EL (cell line): ENCODE data around the gene PRKG1.

Experiments
- DNase-seq: peaks from one replicate; pipeline ENCODE4 v3.0.0-alpha.2; 2016

PRKG1 gene

DNA sequence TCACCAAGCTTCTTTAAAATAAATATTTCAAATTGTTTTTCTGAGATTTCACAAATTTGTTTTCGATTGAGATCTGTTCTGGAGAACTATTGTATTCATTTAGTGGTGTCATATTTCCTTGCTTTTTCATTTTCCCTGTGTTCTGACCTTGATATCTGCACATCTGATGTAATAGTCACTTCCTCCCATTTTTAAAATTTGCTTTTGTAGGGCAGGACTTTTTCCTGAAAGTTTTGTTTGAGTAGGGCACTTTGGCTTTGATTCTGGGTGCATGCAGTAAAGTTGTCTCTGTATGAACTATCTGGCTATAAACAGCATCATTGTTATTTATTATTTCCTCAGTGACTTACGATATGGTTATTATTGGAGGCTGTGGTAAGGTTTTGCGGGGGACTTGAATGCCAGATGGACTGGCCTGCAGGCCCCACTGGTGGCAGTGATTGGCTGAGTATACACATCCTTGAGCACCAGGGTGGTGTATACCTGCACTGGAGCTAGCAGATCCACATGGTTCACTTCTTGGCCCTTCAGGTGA lies 541.5 kb downstream of the PRKG1 start:
- DNase-seq, result no peak

DNA sequence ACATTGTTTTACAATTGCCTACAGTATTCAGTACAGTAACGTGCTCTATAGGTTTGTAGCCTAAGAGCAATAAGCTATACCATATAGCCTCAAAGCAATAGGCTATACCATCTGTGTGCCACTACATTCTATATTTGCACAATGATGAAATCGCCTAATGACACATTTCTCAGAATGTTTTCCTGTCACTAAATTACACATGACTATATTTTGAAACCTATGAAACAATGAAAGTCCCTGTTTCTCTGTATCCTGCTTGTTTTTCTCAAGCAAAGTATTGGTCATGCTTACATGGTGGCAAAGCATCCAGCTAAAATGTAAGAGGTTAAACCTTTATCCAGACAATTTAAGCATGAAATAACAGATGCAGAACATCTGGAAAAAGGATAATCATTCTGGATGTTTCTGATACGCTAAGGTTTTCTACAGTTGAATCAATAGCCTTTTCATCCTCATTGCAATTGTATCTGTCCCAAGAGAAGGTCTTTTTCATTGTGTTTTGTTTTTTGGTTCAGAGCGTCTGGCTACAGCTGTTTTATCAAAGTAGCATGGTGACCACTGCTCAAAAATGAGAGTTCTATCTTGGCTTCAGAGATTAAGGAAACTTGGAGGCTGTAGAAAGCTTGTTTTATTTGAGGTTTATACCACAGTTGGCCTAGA lies 543.4 kb downstream of the PRKG1 start:
- no peak for DNase-seq

DNA sequence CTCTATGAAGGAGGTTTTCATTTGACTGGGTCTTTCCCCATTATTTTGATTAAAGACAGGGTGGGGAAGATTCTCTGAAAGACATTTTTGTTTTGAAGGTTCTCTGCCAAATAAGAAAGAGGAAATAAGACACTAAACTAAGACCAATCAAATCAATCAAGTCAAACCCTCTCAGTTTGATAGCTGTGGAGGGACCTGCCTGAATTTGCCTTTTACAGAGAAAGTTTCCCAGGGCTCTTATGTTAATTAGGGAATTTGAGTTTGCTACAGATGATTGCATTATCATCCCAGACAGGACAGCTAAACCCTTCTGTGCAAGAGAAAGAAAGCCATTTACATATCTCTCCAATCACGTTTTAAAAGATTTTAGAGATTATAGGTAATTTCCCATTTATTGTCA lies 545.1 kb downstream of the PRKG1 start:
- no peak for DNase-seq

DNA sequence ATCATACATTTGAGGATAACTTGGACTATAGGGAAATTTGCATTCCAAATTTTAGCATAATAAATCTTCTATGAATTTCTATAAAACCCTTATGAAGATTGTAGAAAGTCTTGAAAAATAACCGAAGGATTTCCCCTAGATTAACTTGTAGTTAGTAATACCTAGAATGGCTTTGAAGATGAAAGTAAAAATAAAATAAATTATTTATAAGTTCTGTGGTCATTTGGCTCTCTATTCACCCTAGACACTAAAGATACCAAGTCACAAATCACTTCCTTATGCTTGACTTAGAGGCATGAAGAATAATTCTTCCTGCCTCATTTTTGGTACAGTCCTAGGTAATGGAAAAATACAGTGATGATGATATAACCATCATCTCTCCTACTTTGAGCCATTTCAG lies 545.8 kb downstream of the PRKG1 start:
- no peak for DNase-seq

DNA sequence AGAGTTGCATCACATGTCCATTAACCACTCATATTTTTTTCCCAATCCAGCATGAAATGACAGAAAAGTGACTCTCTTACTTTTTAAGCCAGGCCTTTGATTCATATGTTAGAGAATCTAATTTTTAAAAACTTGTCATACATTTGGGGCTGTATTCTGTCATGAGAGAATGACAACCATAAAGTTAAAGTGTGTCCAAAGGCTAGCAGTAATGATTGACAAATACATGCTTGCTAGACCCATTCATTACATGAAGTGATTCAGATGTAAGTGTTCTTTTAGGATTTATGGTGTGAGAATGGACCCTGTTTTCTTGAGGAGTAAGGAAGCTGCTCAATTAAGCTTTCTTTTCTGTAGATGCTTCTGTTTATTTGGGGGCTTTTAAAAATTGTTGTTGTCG lies 549.7 kb downstream of the PRKG1 start:
- no peak for DNase-seq

DNA sequence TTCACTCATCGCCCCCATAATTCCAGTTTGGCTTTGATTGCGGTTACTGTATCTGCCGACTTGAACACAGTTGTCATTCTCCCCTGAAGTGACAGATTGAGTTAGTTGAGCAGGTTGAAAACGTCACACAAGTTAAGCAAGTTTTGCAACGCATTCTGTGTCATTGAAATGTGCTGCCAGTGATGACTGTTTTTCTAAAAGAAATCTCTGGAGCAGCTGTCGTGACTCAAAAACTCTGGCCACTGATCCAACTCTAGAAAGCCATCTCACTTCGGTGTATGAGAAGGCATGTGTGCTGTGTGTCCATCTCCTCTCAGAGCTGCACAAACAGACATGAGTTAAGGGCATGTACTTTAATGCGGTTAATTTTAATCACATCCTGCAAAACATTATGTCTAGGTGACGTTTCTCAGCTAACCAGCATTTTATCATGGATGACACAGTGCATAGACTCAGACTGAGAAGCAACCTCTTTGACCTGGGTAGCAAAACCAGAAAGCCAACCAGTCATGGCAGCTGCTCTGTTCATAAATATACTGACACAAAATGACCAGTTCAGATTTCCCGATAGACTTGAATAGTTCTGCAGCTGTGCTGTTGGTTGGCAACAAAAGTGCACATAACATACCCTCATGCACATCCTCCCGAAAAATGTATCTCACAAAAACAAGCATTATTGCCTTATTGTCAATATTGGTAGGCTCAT lies 555.8 kb downstream of the PRKG1 start:
- DNase-seq, result no peak

DNA sequence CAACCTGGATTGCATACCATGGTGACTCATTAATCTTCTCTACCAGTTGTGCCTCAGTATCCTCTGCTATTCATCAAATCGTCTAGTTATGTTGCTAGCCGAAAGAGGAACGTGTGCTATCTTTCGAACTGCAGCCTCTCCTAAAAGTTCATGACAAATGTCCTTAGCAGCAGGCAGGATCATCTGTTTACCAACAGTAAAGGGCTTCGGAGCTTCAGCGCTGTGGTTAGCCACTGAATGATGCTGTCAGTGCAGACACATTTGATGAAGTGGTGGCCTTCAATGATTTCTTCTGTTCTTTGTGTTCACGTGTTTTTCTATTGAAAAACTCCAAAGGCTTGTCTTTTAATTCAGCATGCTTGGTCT lies 556.3 kb downstream of the PRKG1 start:
- no peak for DNase-seq

DNA sequence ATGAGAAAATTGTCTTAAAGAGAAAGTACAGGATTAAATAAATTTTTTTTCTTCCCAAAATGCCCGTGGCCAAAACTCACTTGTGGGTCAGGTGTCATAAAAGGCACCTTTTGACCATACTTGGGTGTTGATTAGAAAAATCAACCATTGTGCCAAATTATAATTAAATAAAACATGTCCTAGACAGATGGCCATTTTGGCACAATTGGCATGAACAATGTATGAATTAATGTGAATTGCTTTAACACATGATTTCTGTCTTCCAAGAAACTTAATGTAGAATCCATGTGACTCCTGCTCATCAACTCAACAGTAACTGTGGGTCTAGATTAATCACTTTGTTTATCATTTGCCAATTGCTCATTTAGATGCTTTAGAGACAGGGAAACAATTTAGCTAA lies 561.1 kb downstream of the PRKG1 start:
- no peak for DNase-seq

DNA sequence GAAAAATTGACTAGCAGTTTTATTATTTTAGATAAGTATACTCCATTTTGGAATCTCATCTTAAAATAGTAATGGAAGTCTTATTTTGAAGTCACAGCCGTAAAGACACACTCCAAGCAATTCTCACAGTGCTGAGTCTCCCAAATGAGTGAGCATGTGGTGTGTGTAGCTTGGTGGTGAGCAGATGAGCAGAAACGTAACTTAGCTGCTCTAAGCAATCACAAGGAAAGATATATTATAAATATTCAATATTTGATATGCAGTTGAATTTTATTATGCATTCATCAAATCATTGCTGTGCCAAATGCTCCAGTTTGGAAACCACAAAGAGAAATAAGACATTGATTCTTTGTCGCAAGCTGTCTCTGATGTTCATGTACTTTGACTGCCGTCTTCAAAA lies 563.9 kb downstream of the PRKG1 start:
- DNase-seq, result no peak

DNA sequence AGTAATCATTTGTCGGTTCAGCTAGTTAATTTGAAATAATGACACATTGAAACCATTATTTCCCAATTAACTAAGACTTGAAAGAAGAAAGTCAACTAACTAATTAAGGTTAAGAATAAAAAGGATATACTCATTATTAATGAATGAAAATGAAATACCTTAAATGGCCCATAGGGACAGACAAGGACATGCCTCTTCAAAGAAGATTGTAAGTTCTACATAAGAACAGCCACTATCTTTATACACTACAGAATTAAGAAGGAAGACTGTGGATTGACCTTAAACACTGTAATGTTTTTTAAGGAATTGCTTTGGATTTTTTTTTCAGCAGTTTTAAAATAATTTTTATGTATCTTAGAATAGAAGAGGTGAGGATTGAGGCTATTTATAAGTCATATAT lies 564.5 kb downstream of the PRKG1 start:
- no peak for DNase-seq

DNA sequence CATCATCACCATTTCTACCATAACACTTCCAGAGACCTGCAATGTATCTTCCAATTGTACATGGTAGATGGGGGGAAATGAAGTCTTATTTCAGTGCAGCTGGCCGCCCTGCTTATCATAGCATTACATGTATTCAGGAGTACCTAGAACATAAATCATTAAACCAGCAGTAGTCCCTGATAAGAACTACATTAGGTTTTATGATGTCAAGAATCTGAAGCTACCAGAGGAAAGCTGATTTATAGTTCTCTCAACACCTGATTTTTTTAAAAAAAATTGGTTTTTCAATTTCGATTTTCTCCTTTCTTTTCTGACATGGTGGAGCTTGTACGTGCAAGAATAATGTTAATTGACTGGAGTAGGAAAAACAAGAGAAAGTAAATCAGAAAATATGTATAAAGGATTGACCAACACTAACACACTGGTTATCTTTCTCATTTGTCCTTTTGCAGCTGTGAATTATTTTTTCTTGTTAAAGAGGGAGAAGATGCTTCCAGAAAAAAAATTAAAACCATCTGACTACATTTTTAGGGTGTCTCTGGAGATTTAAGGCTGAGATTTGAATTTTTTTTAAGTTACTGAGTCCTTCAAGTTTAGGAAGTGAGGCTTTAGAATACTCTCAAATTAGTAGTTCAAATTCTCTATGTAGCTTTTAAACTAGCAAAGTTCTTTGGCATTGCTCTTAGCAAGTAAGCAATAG lies 566.0 kb downstream of the PRKG1 start:
- no peak for DNase-seq

DNA sequence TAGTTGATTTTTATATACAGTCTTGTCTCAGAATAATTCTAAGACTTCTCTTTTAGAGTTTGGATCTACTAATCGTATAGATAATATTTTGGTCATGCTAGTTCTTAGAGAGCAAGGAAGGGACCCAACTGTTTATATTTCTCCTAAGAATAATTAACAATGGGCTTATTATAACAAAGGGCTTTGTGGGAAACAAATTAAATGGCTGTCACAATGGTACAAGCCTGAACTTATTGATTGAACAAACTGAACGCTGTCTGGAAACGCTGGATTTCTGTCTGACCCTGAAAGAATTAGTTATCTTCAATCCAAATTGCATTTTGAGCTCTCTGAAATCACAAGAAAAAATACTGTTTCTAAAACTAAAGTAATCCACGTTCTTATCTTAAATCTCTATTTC lies 568.3 kb downstream of the PRKG1 start:
- no peak for DNase-seq

DNA sequence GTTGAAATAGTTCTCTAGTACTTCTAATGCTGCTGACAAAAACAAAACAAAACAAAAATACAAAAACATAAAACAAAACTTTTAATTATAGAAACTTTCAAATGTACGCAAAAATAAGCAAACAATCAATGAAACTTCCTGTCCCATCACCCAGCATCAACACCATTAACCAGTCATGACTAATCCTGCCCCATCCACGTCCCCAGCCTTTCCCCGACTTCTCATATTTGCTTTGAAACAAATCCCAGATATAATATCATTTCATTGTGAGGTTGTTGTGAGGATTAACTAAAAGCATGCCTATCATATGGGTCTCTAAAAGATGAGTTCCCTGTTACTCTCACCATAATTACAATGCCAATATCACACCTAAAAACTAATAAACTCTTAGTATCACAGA lies 569.4 kb downstream of the PRKG1 start:
- no peak for DNase-seq

DNA sequence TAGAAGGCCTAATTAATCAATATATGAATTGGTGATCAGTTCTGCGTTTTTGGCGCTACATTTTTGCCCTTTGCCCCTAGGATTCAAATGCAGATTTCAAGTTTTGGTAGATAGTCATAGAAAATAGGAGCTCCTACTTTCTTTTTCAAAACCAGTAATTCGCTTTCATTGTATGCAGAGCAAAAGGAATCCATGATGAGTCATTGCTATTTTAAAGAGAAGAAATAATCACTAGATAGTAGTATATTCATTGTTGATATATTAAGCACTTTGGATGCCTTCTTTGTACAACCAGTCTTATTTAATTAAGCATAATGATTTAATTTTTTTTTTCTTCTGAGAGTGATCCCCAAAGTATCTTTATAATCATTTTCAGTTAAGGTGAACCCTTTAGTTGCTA lies 574.8 kb downstream of the PRKG1 start:
- peak; percentile 1 for DNase-seq

DNA sequence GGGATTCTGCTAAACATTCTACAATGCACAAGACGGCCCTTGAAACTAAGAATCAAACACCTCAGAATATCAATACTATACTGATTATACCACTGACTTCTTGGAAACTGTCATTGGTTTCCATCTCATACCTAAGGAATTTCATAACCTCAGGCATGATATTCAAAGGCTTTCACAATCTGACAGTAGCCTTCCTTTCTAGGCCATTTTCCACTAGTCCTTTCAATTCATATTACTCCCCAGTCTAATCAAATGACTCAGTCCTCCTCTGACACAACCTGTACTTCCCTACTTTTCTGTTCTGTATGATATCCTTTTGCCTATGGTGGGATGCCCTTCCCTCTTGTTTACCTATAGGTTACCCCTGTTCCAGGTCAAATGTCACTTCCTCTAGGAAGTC lies 576.8 kb downstream of the PRKG1 start:
- DNase-seq, result peak; percentile 18

DNA sequence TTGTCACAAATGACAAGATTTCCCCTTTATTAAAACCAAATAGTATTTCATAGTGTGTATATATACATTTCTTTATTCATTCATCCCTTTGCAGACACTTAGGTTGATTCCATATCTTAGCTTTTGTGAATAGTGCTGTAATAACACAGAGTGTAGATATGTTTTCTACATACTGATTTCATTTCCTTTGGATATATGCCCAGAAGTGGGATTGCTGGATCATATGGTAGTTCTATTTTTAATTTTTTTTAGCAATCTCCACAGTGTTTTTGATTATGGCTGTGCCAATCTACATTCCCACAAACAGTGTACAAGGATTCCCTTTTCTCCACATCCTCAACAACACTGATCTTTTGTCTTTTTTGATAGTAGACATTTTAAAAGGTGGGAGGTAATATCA lies 578.7 kb downstream of the PRKG1 start:
- no peak for DNase-seq

DNA sequence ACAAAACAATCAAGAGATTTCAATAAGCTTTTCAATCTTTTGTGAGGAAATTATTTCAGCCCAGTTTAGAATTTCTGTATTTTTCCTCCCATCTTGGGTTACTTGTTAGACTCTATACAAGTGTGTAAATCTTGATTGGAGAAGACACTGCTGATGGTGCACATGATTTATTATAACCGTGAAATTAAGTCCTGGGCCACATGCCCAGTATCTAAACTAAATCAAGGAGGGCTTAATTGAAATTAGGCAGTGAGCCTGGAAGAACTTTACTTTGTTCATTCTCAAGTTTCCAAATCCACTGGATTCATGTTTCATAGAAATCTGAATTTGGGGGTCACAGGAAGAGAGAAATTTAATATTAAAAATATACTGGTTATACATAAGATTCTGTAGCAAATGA lies 580.6 kb downstream of the PRKG1 start:
- DNase-seq, result no peak

DNA sequence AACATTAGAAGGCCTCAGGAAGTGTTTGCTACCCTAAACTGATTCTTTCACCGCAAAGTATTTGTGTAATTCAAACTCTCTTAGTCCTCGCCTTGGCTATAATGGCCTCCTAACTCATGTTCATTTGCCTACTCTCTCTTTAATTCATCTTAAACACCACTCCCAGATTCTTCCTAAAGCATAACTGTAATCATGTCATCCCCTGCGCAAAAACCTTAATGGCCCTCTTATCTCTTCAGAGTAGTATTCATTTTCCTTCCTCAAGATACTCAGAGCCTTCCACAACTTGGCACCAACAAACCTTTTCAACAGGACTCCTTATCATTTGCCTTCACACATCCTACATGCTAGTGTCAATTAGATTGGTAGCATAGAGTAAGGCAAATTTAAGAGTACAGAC lies 582.2 kb downstream of the PRKG1 start:
- no peak for DNase-seq

DNA sequence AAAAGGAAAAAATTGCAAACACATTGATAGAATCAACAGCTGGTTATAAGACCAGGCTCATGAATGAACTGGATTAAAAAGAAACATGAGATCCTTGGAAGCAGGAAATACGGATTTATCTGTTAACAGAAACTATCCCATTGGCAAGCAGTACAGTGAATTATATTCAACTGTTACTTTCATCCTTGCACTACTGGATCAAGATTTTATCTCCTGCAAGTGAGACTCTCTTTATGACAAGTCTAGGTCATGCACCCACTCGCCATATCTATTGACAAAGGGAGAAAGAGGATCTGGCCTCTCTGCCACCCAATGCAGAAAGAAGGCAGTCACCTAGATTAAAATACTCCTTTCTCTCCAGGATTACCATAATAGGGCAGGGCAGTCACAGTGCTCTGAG lies 583.7 kb downstream of the PRKG1 start:
- no peak for DNase-seq

DNA sequence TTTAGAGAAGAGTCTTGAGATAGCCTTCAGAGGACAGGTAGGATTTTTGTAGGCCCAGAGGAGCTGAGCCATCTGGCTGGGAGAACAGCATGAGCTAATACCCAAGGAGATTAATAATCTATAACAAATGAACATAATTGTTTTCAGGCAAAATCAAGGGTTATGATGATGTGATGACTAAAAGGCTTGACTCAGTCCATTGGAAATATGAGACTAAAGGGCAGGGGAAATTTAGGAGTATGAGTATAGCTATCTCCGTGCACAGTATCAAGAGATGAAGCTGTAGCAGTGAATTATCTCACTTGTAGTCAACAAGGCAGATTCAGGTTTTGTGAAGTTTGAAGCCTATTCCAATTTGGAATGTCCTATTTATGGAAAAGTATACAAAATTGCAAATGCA lies 585.1 kb downstream of the PRKG1 start:
- no peak for DNase-seq

DNA sequence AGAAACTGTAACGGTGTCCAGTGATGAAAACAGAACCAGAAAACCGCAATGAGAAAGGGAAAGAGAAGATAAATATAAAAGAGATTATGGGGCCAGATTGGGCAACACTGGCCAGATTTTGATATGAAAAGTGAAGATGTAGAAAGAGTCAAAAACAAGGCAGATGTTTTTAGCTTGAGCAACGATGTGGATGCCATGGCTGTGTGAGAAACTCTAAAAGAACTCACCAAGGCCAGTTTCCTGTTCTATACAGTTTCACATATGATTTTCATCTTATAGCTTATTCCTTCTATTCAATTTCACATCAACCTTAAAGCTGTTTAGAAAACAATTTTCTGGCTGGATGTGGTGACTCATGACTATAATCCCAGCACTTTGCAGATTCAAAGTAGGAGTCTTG lies 588.8 kb downstream of the PRKG1 start:
- no peak for DNase-seq

DNA sequence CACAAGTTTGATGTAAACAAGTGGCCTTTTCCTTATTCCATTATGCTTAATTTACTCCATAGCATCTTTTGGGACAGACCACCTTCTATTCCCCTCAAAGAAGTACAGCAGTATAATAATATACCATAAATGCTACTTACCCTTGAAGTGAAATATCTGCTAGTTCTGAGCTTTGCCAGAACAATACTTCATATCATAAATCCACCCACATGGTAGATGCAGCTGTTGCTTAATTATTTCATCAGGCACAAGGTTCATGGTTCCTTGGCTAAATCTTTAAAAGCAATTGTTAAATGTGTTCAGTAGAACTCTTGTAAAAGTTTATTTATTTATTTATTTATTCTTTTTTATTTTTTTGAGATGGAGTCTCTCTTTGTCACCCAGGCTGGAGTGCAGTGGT lies 592.2 kb downstream of the PRKG1 start:
- no peak for DNase-seq

DNA sequence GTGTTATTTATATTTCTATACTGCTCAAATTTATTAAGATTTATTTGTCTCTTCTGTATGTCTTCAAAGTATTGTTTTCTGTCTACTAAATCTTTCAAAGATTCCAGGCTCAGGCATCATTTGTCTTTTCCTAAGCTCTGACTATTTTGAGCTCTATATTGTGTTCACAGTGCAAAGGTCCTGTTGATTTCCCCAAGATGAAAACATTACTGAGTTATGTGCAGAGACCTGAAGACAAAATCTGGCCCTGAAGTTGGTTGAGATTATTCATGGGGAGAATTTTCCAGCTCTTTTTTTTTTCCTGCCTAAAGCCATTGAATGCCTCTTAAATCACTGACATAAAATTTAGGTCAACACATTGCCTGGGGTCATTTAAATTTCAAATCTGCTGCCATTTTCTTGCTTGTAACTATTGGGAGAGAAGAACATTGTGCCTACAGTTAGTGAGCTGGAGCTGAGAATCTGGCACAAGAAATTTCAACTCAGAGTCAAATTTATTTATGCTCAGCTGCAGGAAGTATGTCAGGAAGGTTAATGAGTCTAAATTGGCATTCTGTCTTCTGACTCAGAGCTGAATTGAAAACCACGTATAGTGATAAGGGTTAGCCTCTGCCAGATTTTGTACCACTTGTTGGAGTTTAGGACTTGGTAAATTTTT lies 593.5 kb downstream of the PRKG1 start:
- peak; percentile 23 for DNase-seq

DNA sequence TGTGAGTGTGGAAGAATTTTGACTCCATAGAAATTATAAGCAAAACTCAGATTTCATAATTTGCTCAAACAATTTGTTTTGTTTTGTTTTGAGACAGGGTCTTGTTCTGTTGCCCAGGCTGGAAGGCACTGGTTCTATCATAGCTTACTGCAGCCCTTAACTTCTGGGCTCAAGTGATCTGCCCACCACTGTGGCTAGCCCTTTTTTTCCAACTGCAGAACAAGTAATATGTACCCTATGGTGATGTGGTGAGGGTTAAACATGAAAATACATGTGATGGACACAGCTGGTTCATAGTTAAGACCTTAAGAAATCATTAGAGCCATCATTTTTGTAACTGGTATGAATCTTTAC lies 594.0 kb downstream of the PRKG1 start:
- no peak for DNase-seq
